WTC11 (cell line): ENCODE measurements around the gene KRTAP12-4. TPM values are rescaled to one million over a fixed set of nuclear protein-coding genes. Genes with fewer than 3 reads are reported as not detected.
"Not testable (repeated sequence)": the region's sequence is repeated elsewhere in the genome, so short reads cannot be mapped to it uniquely, and the experiment has no call there.

Source experiments
- ATAC-seq: fragments of 200-7000 bp; cut with Tn5 transposase; 2 replicates; pipeline ENCODE4 v1.10.0; 2021; ENCODE audit warnings: mild to moderate bottlenecking, moderate library complexity
- CTCF ChIA-PET: fragments of 300-600 bp; sonication (Branson Sonifier 250); formaldehyde crosslinking; loops from one replicate; lab custom pipeline; 2021; ENCODE audit warnings: antibody characterized with exemption; lab: Charles Lee
- POLR2A ChIA-PET: fragments of 350-600 bp; sonication (Branson Sonifier 250); formaldehyde crosslinking; loops from one replicate; lab custom pipeline; 2021; ENCODE audit warnings: antibody characterized with exemption; lab: Charles Lee
- DNase-seq: peaks from one replicate; pipeline ENCODE4 v3.0.0; 2021; ENCODE audit warnings: low spot score
- H3K27ac Mint-ChIP-seq: 2 replicates; pipeline ENCODE4 v1.8.0; 2021; ENCODE audit warnings: mixed read lengths
- H3K27me3 Mint-ChIP-seq: 2 replicates; pipeline ENCODE4 v1.8.0; 2021; ENCODE audit warnings: low read depth, mild to moderate bottlenecking, moderate library complexity, mixed read lengths
- H3K36me3 Mint-ChIP-seq: 2 replicates; pipeline ENCODE4 v1.8.0; 2021; ENCODE audit warnings: mixed read lengths
- H3K4me1 Mint-ChIP-seq: 2 replicates; pipeline ENCODE4 v1.8.0; 2022; ENCODE audit warnings: mixed read lengths
- H3K4me3 Mint-ChIP-seq: 2 replicates; pipeline ENCODE4 v1.8.0; 2021; ENCODE audit warnings: mild to moderate bottlenecking, moderate library complexity, mixed read lengths
- H3K9me3 Mint-ChIP-seq: 2 replicates; pipeline ENCODE4 v1.8.0; 2021; ENCODE audit warnings: mixed read lengths
- ESRRA ChIP-seq: sonication (generic); formaldehyde crosslinking; IDR thresholded peaks from 2 replicates; pipeline ENCODE4 v1.8.1; 2022; ENCODE audit warnings: mild to moderate bottlenecking, missing genetic modification reagents, borderline replicate concordance
- ETV6 ChIP-seq: sonication (generic); formaldehyde crosslinking; IDR thresholded peaks from 2 replicates; pipeline ENCODE4 v1.8.1; 2022; ENCODE audit warnings: mild to moderate bottlenecking, missing genetic modification reagents
- GRHL2 ChIP-seq: fragments of 250-450 bp; sonication (Bioruptor Pico); IDR thresholded peaks from 2 replicates; pipeline ENCODE4 v1.8.0; 2022; ENCODE audit warnings: mild to moderate bottlenecking, moderate library complexity; ENCODE audit not compliant: insufficient replicate concordance, severe bottlenecking
- JUN ChIP-seq: sonication (generic); formaldehyde crosslinking; IDR thresholded peaks from 2 replicates; pipeline ENCODE4 v1.8.0; 2023; ENCODE audit warnings: mild to moderate bottlenecking, missing genetic modification reagents
- MYBL2 ChIP-seq: sonication (generic); formaldehyde crosslinking; IDR thresholded peaks from 2 replicates; pipeline ENCODE4 v1.8.1; 2023; ENCODE audit warnings: mild to moderate bottlenecking, moderate library complexity, missing genetic modification reagents
- RORB ChIP-seq: fragments of 250-450 bp; sonication (Bioruptor Pico); IDR thresholded peaks from 2 replicates; pipeline ENCODE4 v1.9.0; 2021; ENCODE audit warnings: mild to moderate bottlenecking
- TCF7 ChIP-seq: sonication (generic); formaldehyde crosslinking; IDR thresholded peaks from 2 replicates; pipeline ENCODE4 v1.8.0; 2022; ENCODE audit warnings: mild to moderate bottlenecking, low read depth, missing genetic modification reagents, moderate library complexity
- ZNF219 ChIP-seq: sonication (generic); formaldehyde crosslinking; IDR thresholded peaks from 2 replicates; pipeline ENCODE4 v1.8.0; 2023; ENCODE audit warnings: missing genetic modification reagents, mild to moderate bottlenecking, borderline replicate concordance
- ZNF317 ChIP-seq: sonication (generic); formaldehyde crosslinking; IDR thresholded peaks from 2 replicates; pipeline ENCODE4 v1.8.1; 2023; ENCODE audit warnings: low read depth, mild to moderate bottlenecking, moderate library complexity, missing genetic modification reagents, borderline replicate concordance
- total RNA-seq: library from RNA; stranded (reverse); gene quantifications from 3 replicates; pipeline ENCODE4 v1.2.3, GENCODE V29; 2021
- TF ChIP-seq, protein P1 (sequence below): sonication (generic); formaldehyde crosslinking; IDR thresholded peaks from 2 replicates; pipeline ENCODE4 v1.8.0; 2023; ENCODE audit warnings: missing genetic modification reagents
- TF ChIP-seq, protein P2 (sequence below): sonication (generic); formaldehyde crosslinking; IDR thresholded peaks from 2 replicates; pipeline ENCODE4 v1.8.0; 2023; ENCODE audit warnings: mild to moderate bottlenecking, missing genetic modification reagents
- TF ChIP-seq, protein P3 (sequence below): fragments of 250-450 bp; sonication (Bioruptor Pico); conservative IDR thresholded peaks from 2 replicates; pipeline ENCODE4 v1.9.0; 2021; ENCODE audit warnings: mild to moderate bottlenecking
- TF ChIP-seq, protein P4 (sequence below): sonication (generic); formaldehyde crosslinking; IDR thresholded peaks from 2 replicates; pipeline ENCODE4 v1.8.1; 2022; ENCODE audit warnings: low read depth, missing genetic modification reagents, borderline replicate concordance
- TF ChIP-seq, protein P5 (sequence below): sonication (generic); formaldehyde crosslinking; IDR thresholded peaks from 2 replicates; pipeline ENCODE4 v1.8.0; 2022; ENCODE audit warnings: mild to moderate bottlenecking, missing genetic modification reagents

KRTAP12-4 gene
- total RNA-seq, 1 experiment from 2014 or later = not detected

DNA sequence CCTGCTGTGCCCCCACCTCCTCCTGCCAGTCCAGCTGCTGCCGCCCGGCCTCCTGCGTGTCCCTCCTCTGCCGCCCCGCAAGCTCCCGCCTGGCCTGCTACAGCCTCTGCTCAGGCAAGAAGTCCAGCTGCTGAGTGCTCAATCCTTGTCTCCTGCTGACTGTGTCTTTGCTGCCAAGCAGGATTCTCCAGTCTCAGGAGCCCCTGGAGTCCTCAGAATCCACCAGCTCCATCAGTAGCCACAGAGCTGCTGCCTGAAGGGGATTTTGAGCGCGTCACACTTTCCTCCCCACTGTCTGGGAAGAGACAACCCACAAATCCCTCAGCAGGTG is 7.3 kb downstream of the KRTAP12-4 start (continued):
- TF ChIP-seq, protein P1, sequence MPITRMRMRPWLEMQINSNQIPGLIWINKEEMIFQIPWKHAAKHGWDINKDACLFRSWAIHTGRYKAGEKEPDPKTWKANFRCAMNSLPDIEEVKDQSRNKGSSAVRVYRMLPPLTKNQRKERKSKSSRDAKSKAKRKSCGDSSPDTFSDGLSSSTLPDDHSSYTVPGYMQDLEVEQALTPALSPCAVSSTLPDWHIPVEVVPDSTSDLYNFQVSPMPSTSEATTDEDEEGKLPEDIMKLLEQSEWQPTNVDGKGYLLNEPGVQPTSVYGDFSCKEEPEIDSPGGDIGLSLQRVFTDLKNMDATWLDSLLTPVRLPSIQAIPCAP (CRISPR knock-in tag) = no peak

DNA sequence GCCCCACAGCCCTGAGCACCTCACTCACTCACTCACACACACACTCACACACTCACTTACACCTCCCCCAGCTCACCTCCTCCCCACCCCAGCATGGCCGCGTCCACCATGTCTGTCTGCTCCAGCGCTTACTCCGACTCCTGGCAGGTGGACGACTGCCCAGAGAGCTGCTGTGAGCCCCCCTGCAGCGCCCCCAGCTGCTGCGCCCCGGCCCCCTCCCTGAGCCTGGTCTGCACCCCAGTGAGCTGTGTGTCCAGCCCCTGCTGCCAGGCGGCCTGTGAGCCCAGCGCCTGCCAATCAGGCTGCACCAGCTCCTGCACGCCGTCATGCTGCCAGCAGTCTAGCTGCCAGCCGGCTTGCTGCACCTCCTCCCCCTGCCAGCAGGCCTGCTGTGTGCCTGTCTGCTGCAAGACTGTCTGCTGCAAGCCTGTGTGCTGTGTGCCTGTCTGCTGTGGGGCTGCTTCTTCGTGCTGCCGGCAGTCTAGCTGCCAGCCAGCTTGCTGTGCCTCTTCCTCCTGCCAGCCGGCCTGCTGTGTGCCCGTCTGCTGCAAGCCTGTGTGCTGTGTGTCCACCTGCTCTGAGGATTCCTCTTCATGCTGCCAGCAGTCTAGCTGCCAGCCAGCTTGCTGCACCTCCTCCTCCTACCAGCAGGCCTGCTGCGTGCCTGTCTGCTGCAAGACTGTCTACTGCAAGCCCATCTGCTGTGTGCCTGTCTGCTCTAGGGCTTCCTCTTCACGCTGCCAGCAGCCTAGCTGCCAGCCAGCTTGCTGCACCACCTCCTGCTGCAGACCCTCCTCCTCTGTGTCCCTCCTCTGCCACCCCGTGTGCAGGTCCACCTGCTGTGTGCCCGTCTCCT is 7.9 kb downstream of the KRTAP12-4 start, which contains the start of gene KRTAP10-11:
TSS of gene KRTAP10-11 (plus strand) at position 49 of the 856 bp plus-strand sequence. CDS start at position 94, 45 bp downstream.
- not testable (repeated sequence) for H3K4me3 Mint-ChIP-seq, H3K27ac Mint-ChIP-seq, H3K4me1 Mint-ChIP-seq, DNase-seq, H3K27me3 Mint-ChIP-seq, ATAC-seq
- ChIA-PET CTCF (interaction anchor here (0.6 to 2.0 kb wide), 4 partner anchors 19 to 157 kb away, joined by 3 to 4 read pairs (median 3); no protein-coding TSS in a partner anchor), POLR2A (interaction anchor here (0.7 kb wide), 1 partner anchor 21 kb away, joined by 3 read pairs; no protein-coding TSS in a partner anchor)
- peaks cover 16% of the 10 kb centered on the region for H3K36me3 Mint-ChIP-seq
- H3K9me3 Mint-ChIP-seq = peaks cover 21% of the 10 kb centered on the region

DNA sequence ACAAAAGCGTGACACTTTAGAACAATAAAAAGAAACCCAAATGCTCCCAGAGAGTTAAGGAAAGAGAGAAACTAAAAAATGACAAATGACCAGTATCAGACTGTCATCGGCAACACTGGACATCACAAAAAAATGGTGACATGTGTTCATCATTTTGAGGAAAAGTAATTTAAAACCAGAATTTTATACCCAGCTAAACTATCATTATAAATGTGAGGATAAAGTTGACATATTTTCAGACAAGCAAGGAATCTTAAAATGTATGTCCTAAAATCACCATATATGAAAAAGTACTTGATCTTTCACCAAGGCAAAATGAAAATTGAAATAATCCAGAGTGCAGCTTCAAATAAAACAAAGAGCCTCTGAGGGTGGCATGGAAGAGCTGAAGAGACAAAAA is 9.6 kb downstream of the KRTAP12-4 start:
- Mint-ChIP-seq H3K4me1 (peaks cover 10% of the 10 kb centered on the region), H3K36me3 (peaks cover 27% of the 10 kb centered on the region), H3K4me3 (no peak overlapping the region)
- TF ChIP-seq ZNF317 (CRISPR knock-in tag) (no peak), MYBL2 (CRISPR knock-in tag) (no peak), JUN (no peak), ESRRA (CRISPR knock-in tag) (no peak), GRHL2 (CRISPR knock-in tag) (no peak), ETV6 (CRISPR knock-in tag) (no peak), TCF7 (CRISPR knock-in tag) (no peak), RORB (CRISPR knock-in tag) (no peak)
- TF ChIP-seq, protein P2, sequence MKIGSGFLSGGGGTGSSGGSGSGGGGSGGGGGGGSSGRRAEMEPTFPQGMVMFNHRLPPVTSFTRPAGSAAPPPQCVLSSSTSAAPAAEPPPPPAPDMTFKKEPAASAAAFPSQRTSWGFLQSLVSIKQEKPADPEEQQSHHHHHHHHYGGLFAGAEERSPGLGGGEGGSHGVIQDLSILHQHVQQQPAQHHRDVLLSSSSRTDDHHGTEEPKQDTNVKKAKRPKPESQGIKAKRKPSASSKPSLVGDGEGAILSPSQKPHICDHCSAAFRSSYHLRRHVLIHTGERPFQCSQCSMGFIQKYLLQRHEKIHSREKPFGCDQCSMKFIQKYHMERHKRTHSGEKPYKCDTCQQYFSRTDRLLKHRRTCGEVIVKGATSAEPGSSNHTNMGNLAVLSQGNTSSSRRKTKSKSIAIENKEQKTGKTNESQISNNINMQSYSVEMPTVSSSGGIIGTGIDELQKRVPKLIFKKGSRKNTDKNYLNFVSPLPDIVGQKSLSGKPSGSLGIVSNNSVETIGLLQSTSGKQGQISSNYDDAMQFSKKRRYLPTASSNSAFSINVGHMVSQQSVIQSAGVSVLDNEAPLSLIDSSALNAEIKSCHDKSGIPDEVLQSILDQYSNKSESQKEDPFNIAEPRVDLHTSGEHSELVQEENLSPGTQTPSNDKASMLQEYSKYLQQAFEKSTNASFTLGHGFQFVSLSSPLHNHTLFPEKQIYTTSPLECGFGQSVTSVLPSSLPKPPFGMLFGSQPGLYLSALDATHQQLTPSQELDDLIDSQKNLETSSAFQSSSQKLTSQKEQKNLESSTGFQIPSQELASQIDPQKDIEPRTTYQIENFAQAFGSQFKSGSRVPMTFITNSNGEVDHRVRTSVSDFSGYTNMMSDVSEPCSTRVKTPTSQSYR = no peak
- TF ChIP-seq, protein P3, sequence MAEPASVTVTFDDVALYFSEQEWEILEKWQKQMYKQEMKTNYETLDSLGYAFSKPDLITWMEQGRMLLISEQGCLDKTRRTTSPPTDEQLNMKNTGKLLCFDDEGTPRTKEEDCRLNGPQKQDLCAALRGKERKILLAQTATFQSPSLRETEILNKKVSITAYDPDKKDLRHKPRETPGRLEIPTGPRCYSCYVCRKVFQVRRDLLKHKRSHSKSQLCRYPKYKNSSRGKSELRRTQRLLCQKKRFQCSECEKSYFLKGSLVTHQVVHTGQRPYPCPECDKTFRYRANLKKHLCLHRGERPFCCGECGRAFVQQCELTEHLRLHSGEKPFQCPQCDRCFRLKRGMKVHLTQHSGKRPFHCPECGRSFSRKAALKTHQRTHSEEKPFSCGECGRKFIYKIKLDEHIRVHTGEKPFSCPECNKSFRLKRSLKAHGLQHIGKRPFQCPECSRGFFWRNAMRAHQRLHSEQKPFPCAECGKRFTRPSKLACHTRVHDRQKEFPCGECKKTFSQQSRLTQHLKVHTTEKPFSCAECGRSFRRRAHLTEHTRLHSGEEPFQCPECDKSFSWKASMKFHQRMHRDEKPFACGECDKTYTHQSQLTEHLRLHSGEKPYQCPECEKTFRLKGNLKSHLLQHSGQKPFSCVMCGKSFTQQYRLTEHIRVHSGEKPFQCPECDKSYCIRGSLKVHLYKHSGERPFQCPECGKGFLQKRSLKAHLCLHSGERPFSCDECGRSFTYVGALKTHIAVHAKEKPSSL (CRISPR knock-in tag) = no peak
- TF ChIP-seq, all 79 proteins: peak for 0
- CTCF ChIA-PET = interaction anchor here (0.6 kb wide), 1 partner anchor 149 kb away, joined by 3 read pairs; no protein-coding TSS in a partner anchor
- DNase-seq = no peak
- Mint-ChIP-seq H3K27me3 (peaks cover 8% of the 10 kb centered on the region; the same call in 1 of the 2 replicates), H3K27ac (no peak overlapping the region), H3K9me3 (peaks cover 38% of the 10 kb centered on the region)
- POLR2A ChIA-PET = no interaction called here
- no peak for ATAC-seq

DNA sequence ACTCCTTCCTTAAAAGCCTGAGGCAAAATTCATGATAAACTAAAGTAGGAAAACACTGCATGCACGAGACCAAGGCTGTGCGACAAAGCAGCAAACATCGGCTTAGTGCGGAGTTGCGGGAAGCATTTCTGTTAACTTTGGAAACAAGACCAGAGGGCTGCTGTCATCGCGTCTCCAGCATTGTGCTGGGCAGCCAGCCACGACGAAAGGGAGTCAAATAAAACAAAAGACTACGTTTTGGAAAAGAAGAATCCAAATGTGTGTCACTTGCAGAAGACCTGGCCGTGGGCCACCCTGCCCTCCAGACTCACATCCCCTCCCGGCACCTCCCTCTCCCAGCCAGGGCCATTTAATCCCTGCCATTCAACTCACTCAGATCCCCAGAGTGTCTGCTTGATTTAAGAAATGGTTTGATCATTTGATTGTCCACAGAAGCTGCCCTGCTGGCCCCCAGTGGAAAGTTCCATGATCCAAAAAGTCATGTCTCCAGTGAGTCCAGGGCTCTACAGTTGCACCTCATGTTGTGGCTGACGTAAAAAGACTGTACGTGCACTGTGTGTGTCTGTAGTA is 10.6 kb downstream of the KRTAP12-4 start:
- Mint-ChIP-seq H3K4me1 (peaks cover 10% of the 10 kb centered on the region), H3K27ac (no peak overlapping the region), H3K4me3 (no peak overlapping the region), H3K36me3 (peaks cover 28% of the 10 kb centered on the region), H3K27me3 (peaks cover 8% of the 10 kb centered on the region; the same call in 1 of the 2 replicates), H3K9me3 (peaks cover 40% of the 10 kb centered on the region)
- ATAC-seq = no peak
- ChIA-PET CTCF (no interaction called here), POLR2A (no interaction called here)
- TF ChIP-seq, protein P4, sequence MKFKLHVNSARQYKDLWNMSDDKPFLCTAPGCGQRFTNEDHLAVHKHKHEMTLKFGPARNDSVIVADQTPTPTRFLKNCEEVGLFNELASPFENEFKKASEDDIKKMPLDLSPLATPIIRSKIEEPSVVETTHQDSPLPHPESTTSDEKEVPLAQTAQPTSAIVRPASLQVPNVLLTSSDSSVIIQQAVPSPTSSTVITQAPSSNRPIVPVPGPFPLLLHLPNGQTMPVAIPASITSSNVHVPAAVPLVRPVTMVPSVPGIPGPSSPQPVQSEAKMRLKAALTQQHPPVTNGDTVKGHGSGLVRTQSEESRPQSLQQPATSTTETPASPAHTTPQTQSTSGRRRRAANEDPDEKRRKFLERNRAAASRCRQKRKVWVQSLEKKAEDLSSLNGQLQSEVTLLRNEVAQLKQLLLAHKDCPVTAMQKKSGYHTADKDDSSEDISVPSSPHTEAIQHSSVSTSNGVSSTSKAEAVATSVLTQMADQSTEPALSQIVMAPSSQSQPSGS = no peak
- TF ChIP-seq, protein P5, sequence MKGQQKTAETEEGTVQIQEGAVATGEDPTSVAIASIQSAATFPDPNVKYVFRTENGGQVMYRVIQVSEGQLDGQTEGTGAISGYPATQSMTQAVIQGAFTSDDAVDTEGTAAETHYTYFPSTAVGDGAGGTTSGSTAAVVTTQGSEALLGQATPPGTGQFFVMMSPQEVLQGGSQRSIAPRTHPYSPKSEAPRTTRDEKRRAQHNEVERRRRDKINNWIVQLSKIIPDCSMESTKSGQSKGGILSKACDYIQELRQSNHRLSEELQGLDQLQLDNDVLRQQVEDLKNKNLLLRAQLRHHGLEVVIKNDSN (CRISPR knock-in tag) = no peak
- TF ChIP-seq ZNF219 (CRISPR knock-in tag) = no peak
- DNase-seq = no peak
